GM12878 (cell line): Measurements from ENCODE around the gene MAML3. TPM values are rescaled to one million over a fixed set of nuclear protein-coding genes. Genes with fewer than 3 reads are reported as not detected.

ENCODE experiments used
- ATAC-seq: fragments of 200-7000 bp; cut with Tn5 transposase; 3 replicates; pipeline ENCODE4 v1.9.1; 2020; ENCODE audit warnings: mild to moderate bottlenecking, moderate library complexity
- BruUV-seq: library from RNA; stranded (reverse); fragments of 400-500 nt; replicated peaks from 2 replicates; lab custom pipeline; 2021; lab: Mats Ljungman, UMichigan
- CTCF ChIA-PET: fragments of 300-600 bp; sonication (Branson Sonifier 250); formaldehyde crosslinking; extraction: SDS; loops from one replicate; lab custom pipeline; 2021; ENCODE audit warnings: inconsistent platforms; lab: Yijun Ruan, JAX
- POLR2A ChIA-PET: fragments of 350-600 bp; formaldehyde crosslinking; extraction: SDS; loops from one replicate; lab custom pipeline; 2021; ENCODE audit warnings: inconsistent platforms; lab: Charles Lee
- RAD21 ChIA-PET: fragments of 300-600 bp; sonication (Branson Sonifier 250); formaldehyde crosslinking; loops from one replicate; lab custom pipeline; 2023; ENCODE audit warnings: antibody characterized with exemption; ENCODE audit not compliant: unreplicated experiment; lab: Charles Lee
- SMC1A ChIA-PET: fragments of 300-600 bp; sonication (Branson Sonifier 250); formaldehyde crosslinking; loops from one replicate; lab custom pipeline; 2023; ENCODE audit not compliant: unreplicated experiment, uncharacterized antibody; lab: Charles Lee
- DNase-seq: peaks from one replicate; pipeline ENCODE4 v3.0.0-alpha.2; 2011; ENCODE audit warnings: low read depth, low spot score
- FAIRE-seq: peaks from 3 replicates; lab custom pipeline; 2011; peaks lifted over from hg19 to GRCh38; lab: Jason Lieb, UNC
- H2AFZ ChIP-seq: 2 replicates; pipeline ENCODE4 v1.6.0; 2011; ENCODE audit warnings: low read depth, low read length, control low read depth; ENCODE audit not compliant: control insufficient read depth
- H3K27ac ChIP-seq: 2 replicates; pipeline ENCODE4 v1.5.1; 2011; ENCODE audit warnings: control low read depth; ENCODE audit not compliant: control insufficient read depth, insufficient read depth
- H3K27me3 ChIP-seq, 2 experiments: replicated peaks in 1 of 2; 2 replicates each; pipeline versions ENCODE4 v1.6.0 to v1.6.1; 2011; ENCODE audit warnings: low read length in 1 of 2; ENCODE audit not compliant: control insufficient read depth in 2 of 2, insufficient read depth in 2 of 2
- H3K36me3 ChIP-seq, 2 experiments: 2 replicates each; pipeline ENCODE4 v1.5.1; 2011; ENCODE audit warnings: low read length in 1 of 2; ENCODE audit not compliant: control insufficient read depth in 2 of 2, insufficient read depth in 2 of 2
- H3K4me1 ChIP-seq: 2 replicates; pipeline ENCODE4 v1.6.1; 2011; ENCODE audit warnings: mild to moderate bottlenecking, low read length, moderate library complexity, mixed read lengths; ENCODE audit not compliant: control insufficient read depth, insufficient read depth
- H3K4me2 ChIP-seq: 2 replicates; pipeline ENCODE4 v1.6.0; 2011; ENCODE audit warnings: control low read depth; ENCODE audit not compliant: control insufficient read depth, insufficient read depth
- H3K4me3 ChIP-seq: fragments of 200-600 bp; sonication (generic); 2 replicates; pipeline ENCODE4 v1.5.1; 2016
- H3K79me2 ChIP-seq: 2 replicates; pipeline ENCODE4 v1.6.0; 2011; ENCODE audit warnings: low read length; ENCODE audit not compliant: control insufficient read depth, insufficient read depth
- H3K9ac ChIP-seq: 2 replicates; pipeline ENCODE4 v1.8.0; 2011; ENCODE audit warnings: low read length, control low read depth, mixed read lengths; ENCODE audit not compliant: control insufficient read depth, insufficient read depth
- H3K9me3 ChIP-seq: replicated peaks from 3 replicates; pipeline ENCODE4 v1.5.1; 2011; ENCODE audit warnings: mild to moderate bottlenecking, low read length; ENCODE audit not compliant: control insufficient read depth, insufficient read depth
- H4K20me1 ChIP-seq: 2 replicates; pipeline ENCODE4 v1.6.0; 2011; ENCODE audit not compliant: control insufficient read depth, insufficient read depth
- BCL11A ChIP-seq: IDR thresholded peaks from 2 replicates; pipeline ENCODE4 v1.6.1; 2011; ENCODE audit warnings: low read depth, low read length
- CREB1 ChIP-seq: IDR thresholded peaks from 2 replicates; pipeline ENCODE4 v1.6.1; 2012; ENCODE audit warnings: low read depth, mild to moderate bottlenecking, inconsistent platforms
- HDGF ChIP-seq: fragments of 450-650 bp; IDR thresholded peaks from 2 replicates; pipeline ENCODE4 v1.6.1; 2016; ENCODE audit warnings: antibody characterized with exemption
- NRF1 ChIP-seq: conservative IDR thresholded peaks from 2 replicates; pipeline ENCODE4 v1.6.1; 2011; ENCODE audit warnings: mild to moderate bottlenecking, low read depth, low read length, improper control_type of control experiment
- WGBS: methylation state at CpG from one replicate; pipeline ENCODE4 v1.1.6; 2016; ENCODE audit warnings: low lambda C conversion rate; ENCODE audit not compliant: insufficient replicate concordance, insufficient coverage; ENCODE audit errors: missing lambda C conversion rate; 5-methylcytosine and 5-hydroxymethylcytosine counted together
- in situ Hi-C: fragments of 300-500 bp; cut with MboI; formaldehyde crosslinking; loops from 9 replicates; pipeline ENCODE4 v1.14.3; 2018; ENCODE audit warnings: mixed read lengths
- intact Hi-C: fragments of 100-400 bp; cut with micrococcal nuclease; formaldehyde crosslinking; loops from one replicate; pipeline ENCODE4 v1.14.2; 2022; ENCODE audit not compliant: unreplicated experiment
- polyA plus RNA-seq, 11 experiments: library from polyadenylated mRNA; depleted of rRNA in 4 of 11; unstranded in 6 of 11; stranded (reverse) in 5 of 11; fragments of >200 nt; fragmentation: Nextera tagmentation in 4 of 11; fragmentation: Illumina TruSeq in 1 of 11; extraction: Ambion mirVana in 4 of 11; extraction: Trizol in 1 of 11; gene quantifications; 1 replicate in 1 of 11; 2 replicates in 10 of 11; pipeline versions ENCODE4 v1.2.1 to v1.2.3, GENCODE V29; 2011 to 2016; ENCODE audit warnings: inconsistent platforms in 2 of 11, missing spikeins in 2 of 11, low read depth in 1 of 11
- total RNA-seq, 4 experiments: library from RNA; depleted of rRNA in 3 of 4; stranded (reverse); fragments of >200 nt in 3 of 4; fragmentation: Illumina TruSeq in 1 of 4; extraction: Trizol in 1 of 4; gene quantifications; 2 replicates each; pipeline versions ENCODE4 v1.2.1 to v1.2.3, GENCODE V29; 2013 to 2021
- TF ChIP-seq, protein P1 (sequence below): fragments of 450-650 bp; IDR thresholded peaks from 2 replicates; pipeline ENCODE4 v1.6.1; 2017; ENCODE audit warnings: low read depth, mild to moderate bottlenecking, moderate library complexity
- TF ChIP-seq, protein P2 (sequence below): IDR thresholded peaks from 2 replicates; pipeline ENCODE4 v1.6.1; 2012; ENCODE audit warnings: improper control_type of control experiment, low read depth, low read length; ENCODE audit not compliant: insufficient replicate concordance
- TF ChIP-seq, protein P3 (sequence below): fragments of 450-650 bp; conservative IDR thresholded peaks from 2 replicates; pipeline ENCODE4 v1.6.1; 2017; ENCODE audit warnings: mild to moderate bottlenecking, moderate library complexity

The MAML3 gene
- total and polyA plus RNA-seq, 10 of the 15 experiments (the other 5 are each of a cell fraction or from before 2014, with no cell fraction given), result under 0.01 to 0.53 (median 0.06) TPM; not detected in 2

DNA sequence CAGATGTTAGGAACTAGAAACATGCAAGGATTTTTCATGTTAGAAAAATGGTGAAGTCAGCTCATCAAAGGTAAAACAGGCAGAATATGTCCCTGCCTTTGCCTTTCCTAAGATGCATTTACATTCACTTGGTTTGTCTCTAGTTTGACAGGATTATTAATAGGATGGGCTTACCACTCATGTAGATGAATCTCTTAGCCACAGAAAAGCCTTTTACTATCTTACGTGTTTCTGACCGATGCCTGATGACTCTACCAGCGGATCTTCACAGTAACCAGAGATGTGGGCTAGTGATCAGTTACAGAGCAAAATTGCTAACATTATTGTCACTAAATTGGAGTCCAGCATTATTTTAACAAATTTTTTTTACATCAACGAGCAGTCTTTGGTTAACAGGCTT is 187.6 kb downstream of the MAML3 start:
- no peaks in the 10 kb centered on the region for H4K20me1 ChIP-seq
- no peak overlapping the region for H2AFZ ChIP-seq
- SMC1A ChIA-PET, result interaction anchor here (0.8 kb wide), 2 partner anchors 13 to 19 kb away, joined by 3 read pairs; no protein-coding TSS in a partner anchor
- H3K79me2 ChIP-seq, result no peaks in the 10 kb centered on the region
- intact Hi-C loops, result no loop called here
- no peak overlapping the region for H3K4me3 ChIP-seq
- BruUV-seq, result no TSS peak
- TF ChIP-seq HDGF, result no peak
- no peak for TF ChIP-seq CREB1
- TF ChIP-seq, protein P1, sequence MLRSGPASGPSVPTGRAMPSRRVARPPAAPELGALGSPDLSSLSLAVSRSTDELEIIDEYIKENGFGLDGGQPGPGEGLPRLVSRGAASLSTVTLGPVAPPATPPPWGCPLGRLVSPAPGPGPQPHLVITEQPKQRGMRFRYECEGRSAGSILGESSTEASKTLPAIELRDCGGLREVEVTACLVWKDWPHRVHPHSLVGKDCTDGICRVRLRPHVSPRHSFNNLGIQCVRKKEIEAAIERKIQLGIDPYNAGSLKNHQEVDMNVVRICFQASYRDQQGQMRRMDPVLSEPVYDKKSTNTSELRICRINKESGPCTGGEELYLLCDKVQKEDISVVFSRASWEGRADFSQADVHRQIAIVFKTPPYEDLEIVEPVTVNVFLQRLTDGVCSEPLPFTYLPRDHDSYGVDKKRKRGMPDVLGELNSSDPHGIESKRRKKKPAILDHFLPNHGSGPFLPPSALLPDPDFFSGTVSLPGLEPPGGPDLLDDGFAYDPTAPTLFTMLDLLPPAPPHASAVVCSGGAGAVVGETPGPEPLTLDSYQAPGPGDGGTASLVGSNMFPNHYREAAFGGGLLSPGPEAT, result no peak
- no peak for TF ChIP-seq NRF1
- TF ChIP-seq, protein P2, sequence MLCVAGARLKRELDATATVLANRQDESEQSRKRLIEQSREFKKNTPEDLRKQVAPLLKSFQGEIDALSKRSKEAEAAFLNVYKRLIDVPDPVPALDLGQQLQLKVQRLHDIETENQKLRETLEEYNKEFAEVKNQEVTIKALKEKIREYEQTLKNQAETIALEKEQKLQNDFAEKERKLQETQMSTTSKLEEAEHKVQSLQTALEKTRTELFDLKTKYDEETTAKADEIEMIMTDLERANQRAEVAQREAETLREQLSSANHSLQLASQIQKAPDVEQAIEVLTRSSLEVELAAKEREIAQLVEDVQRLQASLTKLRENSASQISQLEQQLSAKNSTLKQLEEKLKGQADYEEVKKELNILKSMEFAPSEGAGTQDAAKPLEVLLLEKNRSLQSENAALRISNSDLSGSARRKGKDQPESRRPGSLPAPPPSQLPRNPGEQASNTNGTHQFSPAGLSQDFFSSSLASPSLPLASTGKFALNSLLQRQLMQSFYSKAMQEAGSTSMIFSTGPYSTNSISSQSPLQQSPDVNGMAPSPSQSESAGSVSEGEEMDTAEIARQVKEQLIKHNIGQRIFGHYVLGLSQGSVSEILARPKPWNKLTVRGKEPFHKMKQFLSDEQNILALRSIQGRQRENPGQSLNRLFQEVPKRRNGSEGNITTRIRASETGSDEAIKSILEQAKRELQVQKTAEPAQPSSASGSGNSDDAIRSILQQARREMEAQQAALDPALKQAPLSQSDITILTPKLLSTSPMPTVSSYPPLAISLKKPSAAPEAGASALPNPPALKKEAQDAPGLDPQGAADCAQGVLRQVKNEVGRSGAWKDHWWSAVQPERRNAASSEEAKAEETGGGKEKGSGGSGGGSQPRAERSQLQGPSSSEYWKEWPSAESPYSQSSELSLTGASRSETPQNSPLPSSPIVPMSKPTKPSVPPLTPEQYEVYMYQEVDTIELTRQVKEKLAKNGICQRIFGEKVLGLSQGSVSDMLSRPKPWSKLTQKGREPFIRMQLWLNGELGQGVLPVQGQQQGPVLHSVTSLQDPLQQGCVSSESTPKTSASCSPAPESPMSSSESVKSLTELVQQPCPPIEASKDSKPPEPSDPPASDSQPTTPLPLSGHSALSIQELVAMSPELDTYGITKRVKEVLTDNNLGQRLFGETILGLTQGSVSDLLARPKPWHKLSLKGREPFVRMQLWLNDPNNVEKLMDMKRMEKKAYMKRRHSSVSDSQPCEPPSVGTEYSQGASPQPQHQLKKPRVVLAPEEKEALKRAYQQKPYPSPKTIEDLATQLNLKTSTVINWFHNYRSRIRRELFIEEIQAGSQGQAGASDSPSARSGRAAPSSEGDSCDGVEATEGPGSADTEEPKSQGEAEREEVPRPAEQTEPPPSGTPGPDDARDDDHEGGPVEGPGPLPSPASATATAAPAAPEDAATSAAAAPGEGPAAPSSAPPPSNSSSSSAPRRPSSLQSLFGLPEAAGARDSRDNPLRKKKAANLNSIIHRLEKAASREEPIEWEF, result no peak
- TF ChIP-seq, protein P3, sequence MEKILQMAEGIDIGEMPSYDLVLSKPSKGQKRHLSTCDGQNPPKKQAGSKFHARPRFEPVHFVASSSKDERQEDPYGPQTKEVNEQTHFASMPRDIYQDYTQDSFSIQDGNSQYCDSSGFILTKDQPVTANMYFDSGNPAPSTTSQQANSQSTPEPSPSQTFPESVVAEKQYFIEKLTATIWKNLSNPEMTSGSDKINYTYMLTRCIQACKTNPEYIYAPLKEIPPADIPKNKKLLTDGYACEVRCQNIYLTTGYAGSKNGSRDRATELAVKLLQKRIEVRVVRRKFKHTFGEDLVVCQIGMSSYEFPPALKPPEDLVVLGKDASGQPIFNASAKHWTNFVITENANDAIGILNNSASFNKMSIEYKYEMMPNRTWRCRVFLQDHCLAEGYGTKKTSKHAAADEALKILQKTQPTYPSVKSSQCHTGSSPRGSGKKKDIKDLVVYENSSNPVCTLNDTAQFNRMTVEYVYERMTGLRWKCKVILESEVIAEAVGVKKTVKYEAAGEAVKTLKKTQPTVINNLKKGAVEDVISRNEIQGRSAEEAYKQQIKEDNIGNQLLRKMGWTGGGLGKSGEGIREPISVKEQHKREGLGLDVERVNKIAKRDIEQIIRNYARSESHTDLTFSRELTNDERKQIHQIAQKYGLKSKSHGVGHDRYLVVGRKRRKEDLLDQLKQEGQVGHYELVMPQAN, result no peak
- no peak for TF ChIP-seq BCL11A
- TF ChIP-seq, all 136 proteins: peak for 0
- H3K9ac ChIP-seq, result no peak overlapping the region
- H3K36me3 ChIP-seq, result no peaks in the 10 kb centered on the region
- CTCF ChIA-PET, result interaction anchor here (1.5 kb wide), 1 partner anchor 15 kb away, joined by 3 read pairs; no protein-coding TSS in a partner anchor
- ATAC-seq (no peak), DNase-seq (no peak), FAIRE-seq (no peak)
- in situ Hi-C loops, result no loop called here
- no peak overlapping the region for H3K4me2 ChIP-seq
- 58% methylated on average over 4 of the region's 4 CpGs for WGBS
- no peaks in the 10 kb centered on the region for H3K27me3 ChIP-seq
- RAD21 ChIA-PET, result no interaction called here
- POLR2A ChIA-PET, result no interaction called here
- no peaks in the 10 kb centered on the region for H3K9me3 ChIP-seq
- H3K4me1 ChIP-seq, result no peaks in the 10 kb centered on the region
- no peak overlapping the region for H3K27ac ChIP-seq
